NOMO-1 treated with dmso at 0.1 percent for 144 hours (cell line): ENCODE data around the gene PRSS16.

ENCODE experiments used
- DNase-seq: peaks from one replicate; lab custom pipeline; 2025; ENCODE audit not compliant: unreplicated experiment; lab: John Stamatoyannopoulos, UW

Gene PRSS16

DNA sequence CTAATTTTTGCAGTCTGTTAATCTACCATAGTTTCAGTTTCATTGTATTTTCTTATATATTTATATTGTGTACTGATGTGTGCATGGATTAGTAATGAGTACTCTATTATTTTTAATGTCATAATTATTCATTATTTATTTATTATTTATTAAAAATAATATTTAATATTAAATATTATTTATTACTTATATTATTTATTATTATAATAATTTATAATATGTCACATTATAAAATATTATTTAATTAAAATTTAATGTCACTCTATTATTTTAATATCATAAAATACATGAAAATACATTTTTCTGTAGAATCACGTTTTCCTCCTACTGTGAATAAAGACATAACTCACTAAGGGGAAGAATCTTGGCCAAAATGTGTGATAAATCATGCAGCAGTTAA is 34.1 kb downstream of the PRSS16 start:
- no peak for DNase-seq

DNA sequence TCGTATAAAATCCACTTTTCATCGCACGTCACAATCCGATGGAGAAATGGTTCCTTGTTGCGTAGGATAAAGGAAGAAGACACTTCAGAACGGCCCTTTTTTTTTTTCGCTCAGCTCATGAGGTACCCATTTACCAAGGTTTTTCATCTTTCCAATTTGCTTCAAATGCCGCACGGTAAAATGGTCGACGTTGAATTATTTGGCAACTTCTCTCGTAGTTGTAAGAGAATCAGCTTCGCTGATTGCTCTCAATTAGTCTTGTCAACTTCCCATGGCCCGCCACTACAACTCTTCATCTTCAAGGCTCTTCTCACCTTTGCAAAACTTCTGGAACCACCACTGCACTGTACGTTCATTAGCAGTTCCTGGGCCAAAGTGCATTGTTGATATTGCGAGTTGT is 35.8 kb downstream of the PRSS16 start:
- no peak for DNase-seq

DNA sequence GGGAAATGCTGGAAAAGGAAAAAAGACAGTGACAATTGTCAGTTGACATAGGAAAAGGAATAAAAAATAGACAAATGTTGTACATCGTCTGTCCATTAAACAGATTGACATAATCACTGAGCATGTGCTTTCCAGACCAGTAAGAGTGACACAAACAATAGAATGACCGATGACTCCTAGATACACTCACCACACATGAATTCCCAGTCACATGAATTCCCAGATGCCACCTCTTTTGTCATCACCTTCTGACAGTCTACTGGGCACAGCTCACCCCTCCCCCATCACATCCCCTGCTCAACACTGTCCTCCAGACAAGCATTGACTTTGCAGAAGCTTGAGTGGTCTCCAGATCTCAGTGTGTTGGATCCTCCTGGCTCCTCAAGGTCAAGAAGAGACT is 38.6 kb downstream of the PRSS16 start:
- DNase-seq: no peak

DNA sequence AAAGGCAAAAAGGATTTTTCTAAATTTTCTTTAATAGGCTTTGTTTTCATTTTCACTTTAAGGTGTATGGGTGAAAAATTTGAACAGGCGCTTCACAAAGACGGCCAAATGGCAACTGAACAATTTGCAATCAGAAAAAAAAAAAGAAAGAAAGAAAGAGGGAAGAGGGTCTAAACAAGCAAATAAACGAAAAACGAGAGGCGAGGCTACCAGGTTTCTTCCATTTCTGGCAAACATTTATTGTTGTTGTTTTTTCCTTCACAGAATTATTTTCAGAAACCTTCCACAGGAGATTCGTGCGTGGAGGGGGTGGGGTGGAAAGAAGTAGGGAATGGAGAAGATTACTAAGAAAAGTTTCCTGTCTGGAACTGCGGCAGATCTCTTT is 40.2 kb downstream of the PRSS16 start:
- no peak for DNase-seq

DNA sequence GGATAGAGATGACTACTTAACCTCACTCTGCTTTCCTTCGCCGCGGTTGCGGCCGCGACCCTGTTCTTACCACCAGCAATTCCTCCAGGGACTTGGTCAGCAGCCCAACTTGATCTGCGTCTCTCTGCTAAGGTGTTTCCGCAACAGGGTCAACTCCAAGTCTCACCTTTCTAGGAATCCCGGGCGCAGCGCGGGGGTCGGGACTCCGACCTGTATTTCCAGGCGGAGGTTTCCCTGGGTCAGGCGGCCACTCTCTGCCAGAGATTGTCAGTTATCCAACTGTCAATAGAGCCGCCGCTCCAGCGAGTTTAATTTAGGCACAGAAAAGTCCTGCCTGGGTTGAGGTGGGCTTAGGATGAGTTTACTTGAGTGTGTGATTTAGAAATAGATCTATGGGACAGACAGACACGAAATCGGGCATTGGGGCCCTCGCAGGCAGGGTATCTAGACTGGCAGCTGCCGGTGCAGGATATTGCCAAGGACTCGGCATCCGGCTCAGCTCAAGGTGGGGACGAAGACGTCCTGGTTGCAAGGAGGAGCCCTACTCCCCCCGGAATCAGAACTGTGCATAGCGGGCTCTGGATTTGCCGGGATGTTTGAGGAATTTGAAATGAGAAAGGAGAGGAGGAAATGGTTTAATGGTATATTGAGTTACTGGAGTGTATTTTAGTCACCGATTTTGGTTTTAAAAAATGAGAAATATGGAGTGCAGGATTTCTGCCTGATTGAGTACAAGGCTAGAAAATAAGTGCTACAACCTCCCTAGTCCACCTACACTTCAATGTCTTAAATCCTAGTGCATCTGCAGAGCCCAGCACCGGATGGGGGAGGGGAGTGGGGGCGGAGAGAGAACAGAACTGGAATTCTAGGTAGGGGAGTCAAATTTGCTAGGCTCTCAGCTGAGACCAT is 40.9 kb downstream of the PRSS16 start:
- no peak for DNase-seq

DNA sequence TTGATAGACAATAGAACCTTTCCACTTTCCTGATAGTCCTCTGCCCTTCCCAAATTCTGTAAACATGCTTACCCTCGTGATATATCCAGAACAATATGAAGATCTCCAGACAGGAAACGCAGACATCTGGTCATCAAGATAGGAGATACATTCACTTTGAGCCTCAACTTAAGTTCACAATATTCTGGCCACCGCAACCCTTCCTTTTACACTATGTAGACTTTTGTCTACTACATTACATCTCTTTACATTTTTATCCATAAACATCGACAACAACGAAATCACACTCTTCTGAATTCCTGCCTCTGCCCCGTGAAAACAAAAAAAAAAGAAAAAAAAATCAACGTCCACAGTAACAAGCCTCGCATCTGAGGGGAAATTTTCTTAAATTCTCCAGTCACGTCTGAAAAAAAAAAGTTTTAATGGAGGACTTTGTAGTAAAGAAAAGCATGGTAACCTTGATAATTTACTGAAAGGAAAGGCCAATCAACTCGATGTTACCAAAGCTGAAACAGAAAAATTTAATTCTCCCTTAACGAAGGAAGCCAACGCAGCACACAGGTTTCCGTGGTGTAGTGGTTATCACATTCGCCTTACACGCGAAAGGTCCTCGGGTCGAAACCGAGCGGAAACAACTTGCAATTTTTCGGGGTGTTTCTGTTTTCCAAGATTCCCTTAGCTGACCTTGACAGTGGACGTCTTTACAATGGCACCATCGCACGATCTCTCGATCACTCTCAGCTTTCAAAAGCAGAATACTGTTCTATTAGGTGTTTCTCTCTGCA is 42.8 kb downstream of the PRSS16 start:
- no peak for DNase-seq

DNA sequence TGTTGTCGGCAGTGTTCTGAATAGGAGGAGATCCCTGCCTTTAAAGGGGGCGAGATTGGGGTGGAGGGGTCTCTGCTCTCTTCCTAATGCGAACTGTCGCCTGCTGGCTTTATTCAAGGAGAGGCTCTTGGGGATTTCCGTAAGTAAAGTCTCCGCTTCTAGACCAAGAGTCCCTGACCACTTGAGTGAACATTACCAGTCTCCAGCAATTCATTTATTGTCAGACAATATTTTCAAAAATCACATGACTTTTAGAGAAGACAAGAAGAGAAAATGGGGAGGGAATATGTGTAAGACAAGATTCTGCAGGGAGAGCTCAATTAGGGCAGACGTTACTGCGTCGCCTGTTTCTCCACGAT is 43.3 kb downstream of the PRSS16 start:
- no peak for DNase-seq

DNA sequence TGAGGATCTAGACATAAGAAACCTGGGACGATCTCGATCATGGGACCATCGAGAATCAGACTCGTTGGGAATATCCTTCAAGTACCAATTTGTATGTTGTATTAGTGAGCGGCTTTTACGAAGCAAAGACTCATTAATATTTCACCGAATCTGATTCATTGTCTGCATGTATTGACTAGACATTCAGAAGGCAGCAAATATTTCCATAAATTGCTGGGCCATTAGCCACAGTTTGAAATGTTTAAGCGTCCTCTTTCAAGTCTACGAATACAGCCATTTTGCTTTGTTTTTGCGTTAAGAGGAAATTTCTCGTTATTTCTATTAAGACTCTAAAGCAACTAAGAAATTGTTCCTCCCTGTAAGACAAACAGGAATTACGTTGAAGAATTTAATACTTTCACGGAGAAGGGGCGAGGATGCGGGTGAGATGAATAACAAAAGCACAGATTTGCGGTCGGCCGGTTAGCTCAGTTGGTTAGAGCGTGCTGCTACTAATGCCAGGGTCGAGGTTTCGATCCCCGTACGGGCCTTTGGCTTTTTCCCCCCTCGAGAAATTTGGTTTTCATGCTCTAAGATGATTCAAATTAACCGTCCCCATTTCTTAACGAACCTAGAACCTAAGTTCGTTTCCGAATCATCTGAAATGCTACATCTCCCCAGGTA is 46.1 kb downstream of the PRSS16 start:
- no peak for DNase-seq

DNA sequence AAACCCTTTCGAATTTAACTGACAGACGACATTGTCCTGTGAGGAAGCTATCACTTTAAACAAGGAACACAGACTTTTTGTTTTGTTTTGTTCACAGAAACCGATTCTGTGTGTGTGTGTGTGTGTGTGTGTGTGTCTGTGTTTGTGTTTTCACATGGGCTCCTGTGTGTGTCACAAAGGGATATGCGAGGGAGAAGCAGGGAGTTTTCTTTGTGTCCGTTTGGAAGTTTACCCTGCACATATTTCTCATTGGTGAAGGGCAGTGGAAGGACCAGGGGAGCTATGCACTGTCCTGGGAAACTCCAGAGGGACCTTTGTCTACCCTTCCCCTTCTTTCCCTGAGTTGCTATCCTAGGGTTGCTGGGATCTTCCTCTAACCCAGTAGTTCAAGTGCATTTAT is 46.9 kb downstream of the PRSS16 start:
- no peak for DNase-seq

DNA sequence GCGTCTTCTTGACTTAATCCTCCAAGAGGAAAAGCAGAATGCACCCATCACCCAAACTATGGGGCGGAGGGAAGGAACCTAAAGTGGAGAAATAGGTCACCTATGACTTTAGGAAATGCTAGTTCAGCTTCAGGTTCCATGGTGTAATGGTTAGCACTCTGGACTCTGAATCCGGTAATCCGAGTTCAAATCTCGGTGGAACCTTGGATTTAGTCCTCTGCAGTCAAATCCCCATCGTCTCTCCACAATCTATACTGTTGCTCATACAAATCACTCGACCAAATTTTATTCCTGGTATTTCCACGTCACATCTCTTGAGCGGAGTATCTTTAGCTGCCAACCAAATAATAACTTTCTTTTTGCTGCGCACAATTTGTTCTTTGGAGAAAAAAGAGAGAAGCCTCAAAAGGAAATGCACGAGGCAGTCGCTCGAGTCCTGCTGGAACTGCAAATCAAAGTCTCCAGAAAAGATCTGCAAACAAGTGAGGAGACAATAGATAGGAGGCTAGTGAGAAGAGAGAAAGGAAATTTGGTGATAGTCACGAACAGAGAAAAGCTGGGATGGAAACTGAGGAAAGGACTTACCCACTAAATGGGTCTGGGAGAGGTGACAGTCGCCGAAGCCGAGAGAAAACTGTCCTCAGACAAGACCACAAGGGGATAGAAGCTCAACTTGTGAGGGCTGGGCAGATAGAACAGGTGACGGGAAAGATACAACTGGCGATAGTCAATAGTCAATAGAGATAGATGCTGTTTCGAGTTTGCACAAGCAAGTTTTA is 48.0 kb downstream of the PRSS16 start:
- DNase-seq: no peak

DNA sequence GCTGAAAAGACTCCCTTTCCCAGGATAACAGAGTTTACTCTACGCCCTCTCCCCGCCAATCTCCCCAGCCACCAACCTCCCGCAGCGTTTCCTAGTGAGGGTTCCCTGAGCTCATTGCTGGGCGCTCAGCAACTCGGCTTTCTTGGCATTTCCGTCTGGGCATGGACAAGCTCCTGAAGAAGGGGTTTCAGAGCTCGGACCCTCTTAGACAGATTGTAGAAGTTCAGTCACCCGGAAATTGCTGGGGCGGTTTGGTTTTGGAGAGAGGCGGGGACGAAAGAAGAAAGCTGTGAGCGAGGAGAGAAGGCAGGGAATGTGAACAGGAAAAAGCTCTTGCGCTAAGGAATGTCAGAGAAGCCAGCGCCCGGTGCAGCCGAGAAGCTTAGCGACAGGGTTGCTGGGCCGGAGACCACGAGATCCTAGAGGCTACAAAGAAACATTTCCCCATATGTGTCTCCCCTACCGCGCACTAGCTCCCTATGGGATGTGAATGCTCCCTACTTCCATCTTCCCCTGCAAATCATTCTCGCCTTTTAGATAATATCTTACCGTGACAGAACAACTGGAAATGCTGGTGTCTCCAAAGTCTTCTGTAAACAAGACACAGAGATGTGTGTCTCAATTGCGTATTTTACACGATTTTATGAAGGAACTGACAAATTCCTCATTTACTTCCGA is 48.7 kb downstream of the PRSS16 start:
- no peak for DNase-seq

DNA sequence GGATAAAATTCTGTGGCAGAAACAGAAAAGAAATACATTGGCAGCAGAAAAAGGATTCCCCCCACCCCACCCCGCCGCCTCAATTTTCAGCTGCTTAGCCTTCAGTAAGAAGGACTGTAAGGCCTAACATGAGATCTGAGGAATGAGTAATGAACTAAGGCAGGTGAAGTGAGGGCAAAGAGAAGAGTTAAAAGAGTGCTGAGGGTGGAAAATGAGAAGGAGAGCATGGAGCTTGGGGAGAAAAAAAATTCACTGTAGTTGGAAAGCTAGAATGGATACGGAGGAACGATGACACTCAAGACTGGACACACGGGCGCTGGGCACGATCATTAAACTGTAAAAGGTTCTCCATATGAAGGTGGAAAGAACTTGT is 50.0 kb downstream of the PRSS16 start:
- no peak for DNase-seq

DNA sequence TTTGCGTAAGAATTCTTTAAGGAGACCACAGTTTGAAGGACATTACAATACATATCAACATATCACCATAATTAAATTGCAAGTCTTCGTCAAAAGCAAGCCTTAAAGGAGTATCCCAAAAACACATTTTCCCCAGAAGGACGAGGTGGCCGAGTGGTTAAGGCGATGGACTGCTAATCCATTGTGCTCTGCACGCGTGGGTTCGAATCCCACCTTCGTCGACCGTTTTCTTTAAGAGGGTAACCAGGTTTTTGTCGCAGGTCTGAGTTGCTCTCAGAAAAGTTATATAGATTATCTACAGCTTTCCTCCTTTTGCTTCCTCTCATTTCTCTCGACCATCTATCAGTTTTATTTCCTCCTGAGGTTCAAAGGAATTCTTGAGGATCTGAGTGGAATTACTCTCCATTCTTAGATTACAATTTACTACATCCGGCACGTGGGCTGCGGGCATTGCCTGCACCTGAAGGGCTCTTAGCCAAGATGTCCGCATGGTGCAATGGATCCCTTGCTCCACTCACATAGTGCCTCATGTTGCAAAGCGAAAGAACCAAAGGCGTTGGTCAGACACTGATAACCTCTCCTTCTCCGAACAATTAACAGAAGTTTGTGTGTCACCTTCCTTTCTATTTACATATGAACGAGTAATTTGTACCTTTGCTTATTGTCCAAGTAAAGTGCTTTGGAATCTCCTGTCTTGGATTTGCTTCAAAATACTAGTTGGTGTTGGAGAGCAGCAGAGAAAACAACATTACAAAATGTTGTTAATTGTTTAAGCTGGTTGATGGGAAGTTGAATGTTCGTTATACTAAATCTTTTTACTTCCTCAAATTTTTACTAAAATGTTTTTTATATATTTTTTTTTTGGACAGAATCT is 50.6 kb downstream of the PRSS16 start:
- no peak for DNase-seq

DNA sequence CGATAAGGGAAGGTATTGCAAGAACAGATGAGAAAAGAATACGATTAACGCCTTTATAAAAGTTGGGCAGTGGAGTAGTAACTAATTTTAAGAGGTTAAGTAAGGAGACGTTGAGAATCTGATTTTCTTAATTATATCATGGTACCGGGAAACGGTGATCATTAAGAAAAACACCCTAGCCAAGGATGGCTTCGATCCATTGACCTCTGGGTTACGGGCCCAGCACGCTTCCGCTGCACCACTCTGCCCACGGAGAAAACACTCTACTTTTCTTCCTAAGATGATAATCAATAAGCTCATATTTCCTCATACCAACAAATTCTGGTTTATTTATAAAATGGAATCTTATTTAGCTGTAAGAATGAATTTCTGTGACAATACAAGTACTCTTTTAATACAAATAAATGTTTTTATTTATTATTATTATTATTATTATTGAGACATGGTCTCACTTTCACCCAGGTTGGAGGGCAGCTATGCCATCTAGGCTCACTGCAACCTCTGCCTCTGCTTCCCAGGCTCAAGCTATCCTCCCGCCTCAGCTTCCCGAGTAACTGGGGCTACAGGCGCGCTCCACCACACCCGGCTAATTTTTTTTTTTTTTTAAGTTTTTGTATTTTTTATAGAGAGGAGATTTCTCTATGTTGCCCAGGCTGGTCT is 56.2 kb downstream of the PRSS16 start:
- no peak for DNase-seq
